GM18508 (cell line): Measurements from ENCODE around the gene SERPINB3.
"Not testable (repeated sequence)": the region's sequence is repeated elsewhere in the genome, so short reads cannot be mapped to it uniquely, and the experiment has no call there.

ENCODE experiments used
- ATAC-seq: cut with Tn5 transposase; IDR thresholded peaks from one replicate; pipeline ENCODE4 v1.9.1; 2021; ENCODE audit warnings: moderate number of reproducible peaks; ENCODE audit not compliant: insufficient read depth, unreplicated experiment

Gene SERPINB3

GRCh38 chr18:63661750-63662149, at the start of gene SERPINB3:
Gene SERPINB3 (minus strand): TSS chr18:63661893. CDS start chr18:63661216, 677 bp downstream.
- not testable (repeated sequence) for ATAC-seq

- no peak for ATAC-seq
These were observed 47.0 kb upstream of the SERPINB3 start for GRCh38 chr18:63708650-63709049.

GRCh38 chr18:63707816-63708215, 46.1 kb upstream of the SERPINB3 start:
- ATAC-seq, result no peak

GRCh38 chr18:63705401-63705800, 43.7 kb upstream of the SERPINB3 start:
- ATAC-seq, result no peak

- no peak for ATAC-seq
These were observed 41.0 kb upstream of the SERPINB3 start, which contains the start of gene SERPINB11 for GRCh38 chr18:63702660-63703059. Gene SERPINB11 (plus strand): TSS chr18:63702960. CDS start chr18:63710194, 7,234 bp downstream.

GRCh38 chr18:63701952-63702351, 40.3 kb upstream of the SERPINB3 start:
- no peak for ATAC-seq

- ATAC-seq, result no peak
These were observed 38.8 kb upstream of the SERPINB3 start for GRCh38 chr18:63700501-63700900.

GRCh38 chr18:63697097-63697660, 35.5 kb upstream of the SERPINB3 start:
- no peak for ATAC-seq

- ATAC-seq, result no peak
These were observed 27.4 kb upstream of the SERPINB3 start for GRCh38 chr18:63689064-63689463.

- no peak for ATAC-seq
These were observed 25.2 kb upstream of the SERPINB3 start for GRCh38 chr18:63686871-63687270.

- ATAC-seq, result no peak
These were observed 23.0 kb upstream of the SERPINB3 start for GRCh38 chr18:63684718-63685117.

GRCh38 chr18:63683890-63684289, 22.2 kb upstream of the SERPINB3 start:
- ATAC-seq, result no peak

- no peak for ATAC-seq
These were observed 21.5 kb upstream of the SERPINB3 start for GRCh38 chr18:63683152-63683551.

GRCh38 chr18:63681449-63682340, 20.0 kb upstream of the SERPINB3 start:
- ATAC-seq, result no peak

- ATAC-seq, result no peak
These were observed 18.3 kb upstream of the SERPINB3 start for GRCh38 chr18:63679820-63680606.

- no peak for ATAC-seq
These were observed 16.0 kb upstream of the SERPINB3 start for GRCh38 chr18:63677500-63678225.

- ATAC-seq, result no peak
These were observed 15.0 kb upstream of the SERPINB3 start for GRCh38 chr18:63676526-63677323.

GRCh38 chr18:63664571-63664970, 2.9 kb upstream of the SERPINB3 start:
- ATAC-seq, result no peak

GRCh38 chr18:63658920-63659319, 2.8 kb downstream of the SERPINB3 start:
- not testable (repeated sequence) for ATAC-seq
